Hepatocyte (in vitro differentiated cells): ENCODE results near the gene CDYL.

Source experiments
- EZH2 ChIP-seq: fragments of 200-600 bp; sonication (generic); IDR thresholded peaks from 2 replicates; pipeline ENCODE4 v1.6.1; 2016; ENCODE audit warnings: antibody characterized with exemption, mild to moderate bottlenecking, borderline replicate concordance
- TF ChIP-seq, protein P1 (sequence below): fragments of 200-600 bp; sonication (generic); IDR thresholded peaks from 2 replicates; pipeline ENCODE4 v1.5.1; 2016; ENCODE audit warnings: antibody characterized with exemption, mild to moderate bottlenecking; ENCODE audit not compliant: poor library complexity

DNA sequence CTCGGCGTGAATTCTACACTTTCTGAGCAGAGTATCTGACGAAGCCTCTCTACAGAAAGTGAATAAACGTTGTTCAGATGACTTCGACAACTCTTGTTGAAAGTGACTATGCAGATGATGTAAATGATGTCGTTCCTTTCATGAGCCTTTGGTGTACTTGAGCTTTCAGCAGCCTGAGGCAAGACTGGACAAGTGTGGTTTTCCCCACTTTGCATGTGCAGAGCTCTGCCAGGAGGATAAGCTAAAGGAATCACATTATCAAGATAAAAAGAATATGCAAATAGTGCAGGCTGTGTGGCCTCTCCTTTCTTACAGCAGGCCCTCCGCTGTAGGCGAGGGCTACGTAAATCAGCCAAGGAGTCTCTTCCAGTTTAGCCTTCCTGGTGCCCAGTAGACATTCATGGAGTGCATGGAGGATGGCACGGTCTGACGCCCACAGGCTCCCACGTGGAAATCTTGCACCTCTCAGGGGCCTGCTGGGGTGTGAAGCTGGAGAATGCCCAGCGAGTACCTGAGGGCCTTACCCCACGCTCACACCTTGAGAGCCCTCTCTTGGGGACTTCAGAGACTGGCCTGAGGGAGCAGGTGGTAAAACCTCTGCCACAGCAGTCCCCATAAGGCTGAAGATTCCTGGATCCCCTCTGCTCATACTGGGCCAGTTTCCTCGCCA lies 172.7 kb downstream of the CDYL start:
- TF ChIP-seq, protein P1, sequence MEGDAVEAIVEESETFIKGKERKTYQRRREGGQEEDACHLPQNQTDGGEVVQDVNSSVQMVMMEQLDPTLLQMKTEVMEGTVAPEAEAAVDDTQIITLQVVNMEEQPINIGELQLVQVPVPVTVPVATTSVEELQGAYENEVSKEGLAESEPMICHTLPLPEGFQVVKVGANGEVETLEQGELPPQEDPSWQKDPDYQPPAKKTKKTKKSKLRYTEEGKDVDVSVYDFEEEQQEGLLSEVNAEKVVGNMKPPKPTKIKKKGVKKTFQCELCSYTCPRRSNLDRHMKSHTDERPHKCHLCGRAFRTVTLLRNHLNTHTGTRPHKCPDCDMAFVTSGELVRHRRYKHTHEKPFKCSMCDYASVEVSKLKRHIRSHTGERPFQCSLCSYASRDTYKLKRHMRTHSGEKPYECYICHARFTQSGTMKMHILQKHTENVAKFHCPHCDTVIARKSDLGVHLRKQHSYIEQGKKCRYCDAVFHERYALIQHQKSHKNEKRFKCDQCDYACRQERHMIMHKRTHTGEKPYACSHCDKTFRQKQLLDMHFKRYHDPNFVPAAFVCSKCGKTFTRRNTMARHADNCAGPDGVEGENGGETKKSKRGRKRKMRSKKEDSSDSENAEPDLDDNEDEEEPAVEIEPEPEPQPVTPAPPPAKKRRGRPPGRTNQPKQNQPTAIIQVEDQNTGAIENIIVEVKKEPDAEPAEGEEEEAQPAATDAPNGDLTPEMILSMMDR: no peak
- no peak for TF ChIP-seq EZH2
